SKM-1 (cell line): ENCODE measurements around the gene ZNF680.
"Not testable (repeated sequence)": the region's sequence is repeated elsewhere in the genome, so short reads cannot be mapped to it uniquely, and the experiment has no call there.

Source experiments
- DNase-seq: peaks from one replicate; lab custom pipeline; 2025; ENCODE audit not compliant: unreplicated experiment; lab: John Stamatoyannopoulos, UW

The ZNF680 gene

GRCh38 chr7:64562626-64563278 is at the start of gene ZNF680:
ZNF680 (minus strand) TSS chr7:64563071; CDS start chr7:64562954, 117 bp downstream.
- DNase-seq: peak; percentile 82

- DNase-seq: no peak
These were observed 49.6 kb upstream of the ZNF680 start for GRCh38 chr7:64612452-64612851.

- DNase-seq: peak; percentile 83
These were observed 48.8 kb upstream of the ZNF680 start for GRCh38 chr7:64611717-64612116.

- no peak for DNase-seq
These were observed 48.1 kb upstream of the ZNF680 start for GRCh38 chr7:64610997-64611396.

GRCh38 chr7:64608116-64608910 is 45.4 kb upstream of the ZNF680 start:
- no peak for DNase-seq

GRCh38 chr7:64606385-64606784 is 43.5 kb upstream of the ZNF680 start:
- DNase-seq: no peak

GRCh38 chr7:64603271-64603670 is 40.4 kb upstream of the ZNF680 start:
- no peak for DNase-seq

GRCh38 chr7:64602518-64602917 is 39.6 kb upstream of the ZNF680 start:
- no peak for DNase-seq

- peak; percentile 27 for DNase-seq
These were observed 39.2 kb upstream of the ZNF680 start for GRCh38 chr7:64602086-64602485.

GRCh38 chr7:64599359-64599758 is 36.5 kb upstream of the ZNF680 start:
- DNase-seq: peak; percentile 84

- DNase-seq: no peak
These were observed 28.1 kb upstream of the ZNF680 start for GRCh38 chr7:64590971-64591370.

GRCh38 chr7:64581926-64582894 is 19.3 kb upstream of the ZNF680 start:
- no peak for DNase-seq

GRCh38 chr7:64581391-64581790 is 18.5 kb upstream of the ZNF680 start:
- no peak for DNase-seq

- DNase-seq: no peak
These were observed 11.7 kb upstream of the ZNF680 start for GRCh38 chr7:64574540-64575099.

- not testable (repeated sequence) for DNase-seq
These were observed 7.4 kb upstream of the ZNF680 start for GRCh38 chr7:64570284-64570605.

- not testable (repeated sequence) for DNase-seq
These were observed 6.8 kb upstream of the ZNF680 start for GRCh38 chr7:64569372-64570283.

- no peak for DNase-seq
These were observed 630 bp downstream of the ZNF680 start for GRCh38 chr7:64562256-64562625.

GRCh38 chr7:64559206-64559605 is 3.7 kb downstream of the ZNF680 start:
- DNase-seq: no peak

GRCh38 chr7:64558781-64559180 is 4.1 kb downstream of the ZNF680 start:
- DNase-seq: no peak

GRCh38 chr7:64558323-64558705 is 4.6 kb downstream of the ZNF680 start:
- DNase-seq: no peak
